ENCODE measurements around the gene GRK6.

The GRK6 gene

GRCh38 chr5:177459819-177460628 is 33.5 kb downstream of the GRK6 start:
- no peak for DNase-seq (ENCODE audit: low read depth, low spot score)
- no peak overlapping the region for H3K4me3 ChIP-seq (ENCODE audit: low read length)

- no peak overlapping the region for H3K4me3 ChIP-seq (ENCODE audit: low read length)
- DNase-seq (ENCODE audit: low read depth, low spot score), result no peak
These were observed 35.7 kb downstream of the GRK6 start for GRCh38 chr5:177462021-177462670.

GRCh38 chr5:177465044-177465443 is 38.6 kb downstream of the GRK6 start:
- no peak overlapping the region for H3K4me3 ChIP-seq (ENCODE audit: low read length)
- no peak for DNase-seq (ENCODE audit: low read depth, low spot score)

GRCh38 chr5:177466861-177467260 is 40.4 kb downstream of the GRK6 start:
- H3K4me3 ChIP-seq (ENCODE audit: low read length), result no peak overlapping the region
- DNase-seq (ENCODE audit: low read depth, low spot score), result no peak

DNA sequence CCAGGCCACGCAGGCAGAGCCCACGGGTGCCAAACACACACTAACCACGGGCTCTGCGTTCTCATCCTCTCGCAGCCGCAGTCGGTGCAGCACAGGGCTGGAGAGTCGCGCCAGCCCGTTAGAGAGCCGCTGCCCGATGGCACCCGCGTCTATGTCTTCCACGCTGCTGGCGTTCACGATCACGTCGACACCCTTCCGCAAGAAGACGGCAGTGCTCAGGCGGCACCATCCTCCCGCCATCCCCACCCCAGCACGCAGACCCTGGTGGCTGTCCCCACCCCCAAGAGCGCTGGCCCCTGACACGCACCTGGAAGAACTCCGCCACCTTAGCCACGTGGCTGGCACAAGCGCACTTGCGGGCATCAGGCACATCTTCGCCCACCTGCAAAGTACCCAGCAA is 41.0 kb downstream of the GRK6 start:
- no peak for DNase-seq (ENCODE audit: low read depth, low spot score)
- H3K4me3 ChIP-seq (ENCODE audit: low read length), result no peak overlapping the region

GRCh38 chr5:177468329-177468684 is 41.8 kb downstream of the GRK6 start:
- no peak for DNase-seq (ENCODE audit: low read depth, low spot score)
- H3K4me3 ChIP-seq (ENCODE audit: low read length), result no peak overlapping the region

DNA sequence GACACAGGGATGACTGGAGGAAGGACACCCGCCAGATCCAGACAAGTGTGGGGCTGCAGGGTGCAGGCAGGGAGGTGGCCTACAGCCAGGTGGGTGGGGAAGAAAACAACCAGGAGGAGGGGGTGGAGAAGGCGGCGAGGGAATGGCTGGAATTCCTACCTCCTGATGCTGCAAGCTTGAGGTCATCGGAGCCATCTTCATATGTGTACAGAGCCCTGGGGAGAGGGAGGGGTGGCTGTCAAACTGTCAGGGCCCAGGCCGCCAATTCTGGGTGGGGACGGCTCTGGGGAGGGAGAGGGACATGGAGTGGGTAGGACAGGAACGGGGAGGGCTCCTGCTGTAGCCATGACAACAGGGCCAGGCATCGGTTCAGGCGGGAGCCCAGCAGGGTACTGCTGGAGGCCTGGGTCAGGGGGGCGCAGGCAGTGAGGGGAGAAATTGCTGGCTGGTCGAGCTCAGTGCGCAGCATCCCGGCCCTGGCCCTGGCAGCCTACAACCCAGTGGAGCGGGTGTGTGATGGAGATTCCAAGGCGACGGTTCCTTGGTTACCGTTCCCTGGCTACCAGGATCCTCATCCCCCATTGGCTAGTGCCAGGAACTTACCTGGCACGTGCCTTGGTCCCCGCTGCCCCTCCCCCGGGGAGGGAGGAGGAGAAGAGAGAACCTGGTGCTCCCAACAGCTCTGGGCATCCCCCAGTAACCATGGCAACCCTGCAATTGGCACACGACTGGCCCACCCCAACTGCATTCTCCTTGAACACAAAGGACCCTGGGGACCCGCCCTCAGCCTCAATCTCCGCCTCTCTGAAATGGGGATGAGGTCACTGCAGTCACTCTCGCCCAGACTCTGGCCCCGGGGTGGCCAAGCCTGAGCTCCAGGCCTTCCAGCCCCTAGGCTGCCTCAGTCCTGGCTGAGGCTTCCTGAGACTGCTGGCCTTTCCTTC is 42.5 kb downstream of the GRK6 start:
- no peak for DNase-seq (ENCODE audit: low read depth, low spot score)
- H3K4me3 ChIP-seq (ENCODE audit: low read length), result no peak overlapping the region

- no peak overlapping the region for H3K4me3 ChIP-seq (ENCODE audit: low read length)
- DNase-seq (ENCODE audit: low read depth, low spot score), result no peak
These were observed 43.5 kb downstream of the GRK6 start for GRCh38 chr5:177469750-177470525.

- no peak for DNase-seq (ENCODE audit: low read depth, low spot score)
- no peak overlapping the region for H3K4me3 ChIP-seq (ENCODE audit: low read length)
These were observed 44.5 kb downstream of the GRK6 start for GRCh38 chr5:177470759-177471536.

- no peak for DNase-seq (ENCODE audit: low read depth, low spot score)
- H3K4me3 ChIP-seq (ENCODE audit: low read length), result peak overlapping the region; percentile 76
These were observed 45.3 kb downstream of the GRK6 start for GRCh38 chr5:177471610-177472356.

DNA sequence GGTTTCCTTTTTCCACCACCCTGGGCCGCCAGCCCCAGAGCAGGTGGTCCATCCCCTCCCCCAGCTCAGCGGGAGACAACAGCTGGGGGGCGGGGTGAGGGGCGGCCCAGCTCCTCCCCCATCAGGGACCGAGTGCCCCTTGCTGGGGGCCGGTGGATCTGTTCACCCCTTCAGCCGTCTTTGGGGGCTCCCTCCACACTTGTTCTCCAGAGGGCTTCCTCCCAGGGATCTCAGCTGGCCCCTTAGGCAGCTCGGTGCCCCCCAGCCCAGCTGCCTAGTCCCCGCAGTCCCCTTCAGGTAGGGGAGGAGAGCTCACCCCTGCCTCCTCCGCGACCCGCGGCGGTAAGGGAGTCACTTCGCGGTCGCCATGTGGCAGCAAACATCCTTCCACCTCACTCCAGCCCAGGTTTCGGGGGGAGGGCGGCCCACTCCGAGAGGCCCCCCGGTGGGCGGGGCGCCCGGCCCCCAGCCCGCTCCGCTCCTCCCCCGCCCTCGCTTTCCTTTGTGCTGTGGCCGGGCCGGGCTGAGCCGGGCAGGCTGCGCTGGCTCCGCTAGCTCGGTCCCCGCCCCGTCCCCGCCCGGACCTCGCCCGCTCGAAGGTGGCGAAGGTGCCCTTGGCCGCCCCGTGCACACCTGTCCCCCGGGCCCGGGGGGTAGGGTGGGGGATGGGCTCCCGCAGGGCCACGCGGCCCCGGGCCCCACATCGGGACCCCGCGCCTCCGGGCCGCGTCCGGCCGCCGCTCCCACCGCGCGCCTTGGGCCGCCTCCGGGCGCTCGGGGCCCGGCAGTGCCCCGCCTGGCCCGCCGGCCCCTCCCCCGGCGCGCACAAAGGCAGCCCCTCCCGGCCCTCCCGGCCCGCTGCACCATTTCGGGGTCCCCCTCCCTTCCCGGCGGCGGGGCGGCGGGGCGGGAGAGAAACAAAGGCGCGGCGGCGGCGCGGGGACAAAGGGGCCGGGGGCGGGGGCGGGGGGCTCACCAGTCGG is 46.3 kb downstream of the GRK6 start:
- peak; percentile 59 for DNase-seq (ENCODE audit: low read depth, low spot score)
- peak overlapping the region; percentile 76 for H3K4me3 ChIP-seq (ENCODE audit: low read length)

DNA sequence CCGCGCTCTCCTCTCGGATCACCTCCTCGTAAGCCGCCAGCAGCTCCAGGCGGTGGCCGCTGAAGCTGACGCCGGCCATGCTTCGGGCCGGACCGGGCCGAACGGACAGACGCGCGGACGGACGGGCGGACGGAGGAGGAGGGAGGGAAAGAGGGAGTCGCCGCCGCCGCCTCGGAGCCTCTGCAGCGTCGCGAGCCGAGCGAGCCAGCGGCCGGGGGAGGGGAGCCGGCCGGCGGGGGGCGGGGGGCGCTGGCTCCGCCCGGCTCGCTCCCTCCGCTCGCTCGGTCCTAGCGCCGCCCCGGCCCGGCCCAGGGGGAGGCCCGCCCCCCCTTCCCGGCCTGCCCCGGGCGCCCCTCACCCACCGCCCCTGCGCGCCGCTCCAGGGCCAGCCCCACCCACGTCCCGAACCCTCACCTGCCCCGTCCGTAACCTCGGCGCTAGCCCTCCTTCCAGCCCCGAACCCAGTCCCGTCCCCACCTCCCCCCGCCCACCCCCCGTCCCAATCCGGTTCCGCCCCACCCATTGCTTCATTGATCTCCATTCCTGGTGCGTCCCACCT is 47.0 kb downstream of the GRK6 start, which contains the start of gene DBN1:
Gene DBN1, minus strand, starts transcription at position 192 of the 559 bp plus-strand sequence. Its CDS starts 113 bp downstream, at position 79.
- H3K4me3 ChIP-seq (ENCODE audit: low read length), result peak within 1 kb of the TSS; percentile 76
- DNase-seq (ENCODE audit: low read depth, low spot score), result no peak

DNA sequence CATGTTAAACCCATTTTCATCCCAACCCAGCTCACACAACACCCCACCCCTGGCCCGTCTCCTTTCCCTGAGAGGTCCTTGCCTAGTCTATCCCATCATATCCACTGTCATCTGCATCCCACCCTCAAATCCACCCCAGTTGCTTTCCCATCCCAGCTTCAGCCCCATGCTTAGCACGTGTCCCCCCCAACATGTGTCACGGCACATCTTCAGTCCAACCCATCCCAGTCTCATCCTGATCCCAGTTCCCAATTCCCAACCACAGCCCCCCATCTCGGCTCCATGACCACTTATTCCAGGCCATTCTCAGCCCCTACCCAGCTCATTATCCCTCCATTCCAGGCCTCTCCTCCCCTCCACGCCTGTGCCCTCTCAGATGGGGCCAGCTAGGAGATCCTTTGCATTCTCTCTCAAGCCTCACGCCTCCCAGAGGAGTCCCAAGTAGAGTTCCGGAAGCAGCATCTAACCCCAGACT is 47.6 kb downstream of the GRK6 start:
- H3K4me3 ChIP-seq (ENCODE audit: low read length), result peak overlapping the region; percentile 32
- no peak for DNase-seq (ENCODE audit: low read depth, low spot score)

DNA sequence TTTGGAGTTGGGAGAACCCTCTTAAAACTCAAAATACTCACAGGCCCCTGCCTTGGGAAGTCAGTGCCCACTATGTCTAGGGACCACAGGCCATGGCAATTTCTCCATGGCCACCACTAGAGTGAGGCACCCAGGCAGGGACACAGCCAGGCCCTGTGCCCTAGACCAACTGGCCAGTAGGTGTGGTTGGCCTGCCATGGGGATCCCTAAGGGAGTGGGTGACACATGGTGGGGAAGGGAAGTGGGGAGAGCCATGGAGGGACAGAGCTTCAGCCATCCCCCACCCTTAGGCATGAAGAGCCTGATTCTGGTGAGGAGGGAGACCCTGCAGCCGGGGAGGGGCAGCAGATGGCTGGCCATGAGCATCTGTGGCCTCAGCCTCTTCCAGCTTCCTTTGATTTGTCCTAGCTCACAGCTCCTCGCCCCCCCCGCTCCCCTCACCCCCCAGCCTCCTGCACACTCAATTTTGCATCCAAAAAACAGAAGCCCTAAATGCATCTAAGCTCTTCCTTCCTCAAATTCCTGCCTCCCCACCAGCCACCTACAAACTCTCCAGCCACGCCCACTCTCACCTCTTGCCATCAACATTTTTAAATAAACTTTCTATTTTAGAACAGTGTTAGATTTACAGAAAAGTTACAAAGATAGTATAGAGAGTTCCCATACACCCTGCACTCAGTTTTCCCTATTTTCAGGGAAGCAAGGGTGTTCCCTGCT is 48.5 kb downstream of the GRK6 start:
- no peak for DNase-seq (ENCODE audit: low read depth, low spot score)
- H3K4me3 ChIP-seq (ENCODE audit: low read length), result no peak overlapping the region
